HL-60/S4 treated with phorbol 12-myristate 13-acetate at 8.2 ng/mL for 4 days and 3 days (cell line): ENCODE data around the gene SMAD9.

Experiments
- in situ Hi-C: fragments of 300-500 bp; cut with MboI; formaldehyde crosslinking; loops from 2 replicates; pipeline ENCODE4 v1.15.0; 2022; ENCODE audit warnings: low sequenced_read_pairs

SMAD9 gene

GRCh38 chr13:36919833-36920615, at the start of gene SMAD9:
SMAD9 (minus strand) TSS chr13:36920238; CDS start chr13:36879689, 40,549 bp downstream.
- in situ Hi-C loops, result no loop called here

- in situ Hi-C loops, result no loop called here
Measured at GRCh38 chr13:36966404-36966803, 46.4 kb upstream of the SMAD9 start.

- in situ Hi-C loops, result no loop called here
Measured at GRCh38 chr13:36965767-36966166, 45.7 kb upstream of the SMAD9 start.

- in situ Hi-C loops, result no loop called here
Measured at GRCh38 chr13:36959456-36960116, 39.5 kb upstream of the SMAD9 start.

- in situ Hi-C loops, result no loop called here
Measured at GRCh38 chr13:36954542-36954941, 34.5 kb upstream of the SMAD9 start.

- in situ Hi-C loops, result no loop called here
Measured at GRCh38 chr13:36950920-36951319, 30.9 kb upstream of the SMAD9 start.

- in situ Hi-C loops, result no loop called here
Measured at GRCh38 chr13:36950330-36950729, 30.3 kb upstream of the SMAD9 start.

GRCh38 chr13:36945078-36945477, 25.0 kb upstream of the SMAD9 start:
- in situ Hi-C loops, result no loop called here

- in situ Hi-C loops, result no loop called here
Measured at GRCh38 chr13:36925603-36926002, 5.6 kb upstream of the SMAD9 start.

GRCh38 chr13:36924001-36924400, 4.0 kb upstream of the SMAD9 start:
- in situ Hi-C loops, result no loop called here

- in situ Hi-C loops, result no loop called here
Measured at GRCh38 chr13:36921631-36922301, 1.7 kb upstream of the SMAD9 start.

GRCh38 chr13:36920616-36921185, 663 bp upstream of the SMAD9 start:
- in situ Hi-C loops, result no loop called here

- in situ Hi-C loops, result no loop called here
Measured at GRCh38 chr13:36919171-36919832, 736 bp downstream of the SMAD9 start.

- in situ Hi-C loops, result no loop called here
Measured at GRCh38 chr13:36918246-36919131, 1.5 kb downstream of the SMAD9 start.

- in situ Hi-C loops, result no loop called here
Measured at GRCh38 chr13:36917311-36917710, 2.7 kb downstream of the SMAD9 start.

- in situ Hi-C loops, result no loop called here
Measured at GRCh38 chr13:36915896-36916640, 4.0 kb downstream of the SMAD9 start.

GRCh38 chr13:36915106-36915505, 4.9 kb downstream of the SMAD9 start:
- in situ Hi-C loops, result no loop called here

- in situ Hi-C loops, result no loop called here
Measured at GRCh38 chr13:36914648-36915047, 5.4 kb downstream of the SMAD9 start.

GRCh38 chr13:36913463-36913862, 6.6 kb downstream of the SMAD9 start:
- in situ Hi-C loops, result no loop called here
